Pons (tissue), 1 donor: Measurements from ENCODE around the gene TTC23L.

Experiments used
- DNase-seq: peaks from one replicate; pipeline ENCODE4 v3.0.0-alpha.2; 2016; ENCODE audit warnings: low spot score

Gene TTC23L

DNA sequence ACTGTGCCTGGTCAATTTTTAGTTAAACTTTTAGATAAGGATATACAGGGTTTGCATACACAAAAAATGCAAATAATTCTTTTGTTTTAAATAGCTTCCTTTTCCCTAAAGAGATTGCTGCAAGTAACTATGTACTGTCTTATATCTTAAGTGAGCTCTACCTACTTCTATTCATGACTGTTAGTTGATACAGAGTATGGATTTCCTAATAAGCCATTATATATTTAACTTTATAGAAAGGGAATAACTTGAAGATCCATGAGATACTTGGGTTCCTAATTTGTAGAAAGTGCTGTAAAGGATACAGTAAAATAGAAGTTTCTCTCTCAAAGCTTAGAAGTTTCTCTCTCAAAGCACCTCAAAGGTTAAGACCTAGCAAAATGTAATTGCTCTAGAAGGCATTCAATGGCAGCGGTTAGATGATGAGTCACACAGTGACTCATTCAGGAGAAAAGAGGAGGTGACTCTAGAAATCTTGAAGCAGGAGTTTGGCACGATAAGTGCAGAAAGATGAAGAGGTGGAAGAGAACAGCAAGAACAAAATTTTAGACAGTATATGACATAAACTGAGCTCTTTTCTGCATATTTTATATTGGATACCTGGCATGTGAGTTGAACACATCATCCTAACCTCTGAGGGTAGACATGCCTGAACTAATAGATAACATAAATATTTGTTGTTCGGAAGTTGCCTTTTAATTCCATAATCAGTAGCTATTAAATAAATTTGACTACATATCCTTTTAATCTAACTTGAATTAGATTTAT is 84.9 kb downstream of the TTC23L start:
- DNase-seq: peak; percentile 8

DNA sequence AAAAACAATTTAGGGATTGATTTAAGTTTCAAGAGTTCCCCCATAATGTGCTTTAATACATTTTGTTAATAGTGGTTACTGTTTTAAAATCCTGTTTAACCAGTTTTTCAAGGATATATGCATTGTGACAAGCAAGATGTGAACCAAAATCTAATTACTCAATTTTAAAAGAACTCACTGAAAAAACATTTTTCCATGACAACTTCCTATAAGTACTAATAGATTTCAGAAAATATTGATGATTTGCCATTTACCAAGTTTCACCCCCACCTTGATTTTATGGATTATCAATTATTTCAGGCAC is 85.5 kb downstream of the TTC23L start:
- DNase-seq: no peak

DNA sequence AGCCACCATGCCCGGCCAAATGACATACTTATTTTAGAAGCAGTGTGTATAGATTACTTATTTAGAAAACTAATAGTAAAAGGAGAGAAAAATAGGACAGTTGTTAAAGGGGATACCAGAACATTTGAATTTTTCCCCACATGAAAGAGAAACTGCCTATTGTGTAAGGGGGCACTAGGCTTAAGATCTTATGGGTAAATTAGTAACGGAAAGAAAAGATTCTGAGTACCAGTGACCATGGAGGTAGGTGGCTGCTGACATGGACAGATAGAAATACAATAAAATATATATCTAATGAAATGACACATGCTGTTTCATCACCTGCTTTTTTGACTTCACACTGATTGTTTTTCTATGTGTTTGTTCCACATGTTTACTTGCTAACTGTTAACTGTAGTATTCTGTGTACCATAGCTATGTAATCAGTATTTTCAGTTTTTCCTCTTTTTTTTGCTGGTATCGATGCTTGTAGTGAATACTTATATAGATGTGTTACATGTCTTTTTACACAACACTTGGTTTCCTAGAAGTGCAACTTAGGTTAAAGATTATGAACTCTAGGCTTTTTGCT is 87.4 kb downstream of the TTC23L start:
- no peak for DNase-seq

DNA sequence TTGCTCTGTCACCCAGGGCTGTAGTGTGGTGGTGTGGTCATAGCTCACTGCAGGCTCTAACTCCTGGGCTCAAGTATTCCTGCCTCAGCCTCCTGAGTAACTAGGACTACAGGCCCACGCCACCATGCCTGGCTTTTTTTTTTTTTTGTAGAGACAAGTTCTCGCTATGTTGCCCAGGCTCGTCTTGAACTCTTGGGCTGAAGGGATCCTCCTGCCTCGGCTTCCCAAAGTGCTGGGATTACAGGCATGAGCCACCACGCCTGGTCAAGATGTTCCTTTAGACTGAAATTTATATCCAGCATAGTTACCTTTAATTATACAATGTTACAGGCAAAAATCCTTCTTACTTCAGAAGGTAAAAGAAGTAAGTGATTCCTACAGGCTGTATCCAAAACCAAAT is 88.8 kb downstream of the TTC23L start:
- no peak for DNase-seq

DNA sequence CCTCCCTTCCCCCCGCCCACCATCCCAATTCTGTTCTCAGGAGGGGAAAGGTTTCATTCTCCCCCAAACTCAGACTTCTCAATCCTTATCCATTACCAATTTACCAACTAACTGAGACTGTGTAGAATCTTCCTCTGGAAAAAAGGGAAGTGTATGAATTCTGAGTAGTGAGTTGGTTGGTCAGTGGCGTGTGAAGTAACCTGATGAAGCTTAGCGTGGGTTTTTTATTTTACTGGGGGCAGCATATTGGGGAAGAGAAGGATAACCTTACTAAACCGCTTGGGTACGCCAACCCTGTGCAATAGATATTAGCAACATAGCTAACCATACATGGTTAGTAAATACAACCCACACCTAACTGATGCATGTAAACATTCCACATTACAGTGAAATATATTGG is 89.3 kb downstream of the TTC23L start:
- no peak for DNase-seq

GRCh38 chr5:34929134-34929719 is 90.3 kb downstream of the TTC23L start, which contains the start of gene DNAJC21:
TSS of gene DNAJC21 (plus strand) at chr5:34929559. CDS start at chr5:34929820, 261 bp downstream.
- peak; percentile 98 for DNase-seq

GRCh38 chr5:34929720-34930461 is 90.9 kb downstream of the TTC23L start:
- DNase-seq: peak; percentile 55

GRCh38 chr5:34930462-34930844 is 91.5 kb downstream of the TTC23L start:
- DNase-seq: peak; percentile 15

GRCh38 chr5:34930870-34931269 is 91.9 kb downstream of the TTC23L start:
- DNase-seq: no peak

DNA sequence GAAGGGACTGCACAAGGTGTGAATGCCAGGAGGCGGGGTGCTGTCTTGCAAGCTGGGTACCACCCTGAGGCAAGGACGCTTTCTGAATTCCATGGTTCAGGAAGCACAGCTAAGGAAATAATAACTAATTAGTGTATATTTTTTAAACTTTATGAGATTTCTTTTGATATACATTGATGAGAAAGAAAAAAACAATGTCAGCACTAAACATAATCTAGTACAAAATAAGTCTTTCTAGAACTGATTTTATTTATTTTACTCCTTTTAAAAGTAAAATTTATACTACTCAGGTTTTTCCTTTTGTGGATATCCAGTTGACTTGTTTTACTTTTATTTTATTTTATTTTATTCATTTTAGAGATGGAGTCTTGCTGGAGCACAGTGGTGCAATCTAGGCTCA is 94.0 kb downstream of the TTC23L start:
- no peak for DNase-seq

DNA sequence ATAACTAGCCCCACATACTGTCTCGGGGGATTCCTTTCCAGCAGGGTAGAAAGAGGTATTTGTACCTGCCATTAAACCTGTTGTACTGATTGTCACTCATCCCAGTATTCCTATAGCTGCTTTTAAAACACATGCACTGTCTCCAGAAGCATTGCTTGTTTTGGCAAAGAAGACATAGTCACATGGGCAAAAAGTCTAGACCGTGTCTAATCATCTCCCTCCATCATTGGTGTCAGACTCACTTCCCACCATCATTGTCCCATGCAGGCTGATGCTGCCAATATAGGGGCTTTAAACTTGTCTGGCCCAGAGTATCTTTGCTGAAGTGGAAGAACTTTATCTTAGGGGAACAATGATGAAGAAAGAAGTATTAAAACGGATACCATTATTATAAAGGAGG is 103.0 kb downstream of the TTC23L start:
- DNase-seq: no peak

DNA sequence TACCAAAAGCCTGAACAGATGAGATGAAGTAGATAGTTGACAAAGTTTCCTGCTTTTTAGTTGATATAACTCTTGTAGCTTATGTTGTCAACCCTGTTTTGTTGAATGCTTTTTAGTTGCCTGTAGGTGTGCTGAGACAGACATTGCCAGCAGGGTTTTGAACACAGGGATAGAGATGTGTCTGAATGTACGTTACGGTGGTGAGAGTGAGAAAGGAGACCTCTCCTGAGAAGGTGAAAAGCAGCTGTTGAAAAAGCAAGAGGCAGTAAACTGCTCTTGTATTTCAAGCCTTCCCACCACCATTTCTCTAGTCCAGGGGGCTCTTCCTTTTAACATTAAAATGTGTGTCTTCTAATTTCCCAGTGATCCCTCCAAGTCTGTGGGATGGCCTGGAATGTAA is 105.1 kb downstream of the TTC23L start:
- no peak for DNase-seq

DNA sequence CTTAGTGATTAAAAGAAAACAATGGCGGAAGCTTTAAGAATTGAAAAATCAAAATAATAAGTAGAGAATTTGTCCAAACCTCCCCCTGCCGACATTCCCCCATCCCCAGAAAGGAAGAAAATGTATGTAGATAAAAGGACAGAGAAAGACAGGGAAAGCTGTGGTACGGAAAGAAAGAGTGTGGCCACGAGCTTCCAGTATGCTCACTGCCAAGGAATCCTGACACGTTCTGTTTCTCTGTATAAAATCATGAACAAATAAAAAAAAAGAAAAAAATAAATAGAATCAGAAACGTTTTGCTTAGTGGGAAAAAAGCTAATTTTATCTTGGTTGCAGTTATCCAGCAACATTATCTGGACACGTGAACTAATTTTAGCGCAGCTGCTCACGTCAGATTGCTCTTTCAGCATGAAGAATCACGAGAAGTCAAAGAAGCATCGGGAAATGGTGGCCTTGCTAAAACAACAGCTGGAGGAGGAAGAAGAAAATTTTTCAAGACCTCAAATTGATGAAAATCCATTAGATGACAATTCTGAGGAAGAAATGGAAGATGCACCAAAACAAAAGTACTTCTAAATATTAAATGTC is 105.6 kb downstream of the TTC23L start:
- DNase-seq: no peak
